Osteocyte (in vitro differentiated cells): ENCODE results near the gene IL3RA. TPM values are rescaled to one million over a fixed set of nuclear protein-coding genes. Genes with fewer than 3 reads are reported as not detected.
"Not testable (repeated sequence)": the region's sequence is repeated elsewhere in the genome, so short reads cannot be mapped to it uniquely, and the experiment has no call there.

Experiments used
- DNase-seq: peaks from one replicate; pipeline ENCODE4 v3.0.0; 2021; ENCODE audit warnings: mixed read lengths; ENCODE audit not compliant: unreplicated experiment; ENCODE audit errors: extremely low spot score
- H3K27ac Mint-ChIP-seq: one replicate; pipeline ENCODE4 v1.8.0; 2021; ENCODE audit warnings: mild to moderate bottlenecking, mixed read lengths; ENCODE audit not compliant: unreplicated experiment
- H3K27me3 Mint-ChIP-seq: one replicate; pipeline ENCODE4 v1.8.0; 2021; ENCODE audit warnings: mixed read lengths; ENCODE audit not compliant: unreplicated experiment
- H3K36me3 Mint-ChIP-seq: one replicate; pipeline ENCODE4 v1.8.0; 2021; ENCODE audit warnings: mixed read lengths; ENCODE audit not compliant: unreplicated experiment
- H3K4me1 Mint-ChIP-seq: one replicate; pipeline ENCODE4 v1.8.0; 2021; ENCODE audit warnings: mixed read lengths; ENCODE audit not compliant: unreplicated experiment
- H3K4me3 Mint-ChIP-seq: one replicate; pipeline ENCODE4 v1.8.0; 2021; ENCODE audit warnings: mild to moderate bottlenecking, moderate library complexity, mixed read lengths; ENCODE audit not compliant: unreplicated experiment
- H3K9me3 Mint-ChIP-seq: one replicate; pipeline ENCODE4 v1.8.0; 2021; ENCODE audit warnings: mixed read lengths; ENCODE audit not compliant: unreplicated experiment
- total RNA-seq: library from RNA; stranded (reverse); gene quantifications from 2 replicates; pipeline ENCODE4 v1.2.1, GENCODE V29; 2021
- TF ChIP-seq, protein P1 (sequence below): fragments of 200-600 bp; sonication (generic); IDR thresholded peaks from 2 replicates; pipeline ENCODE4 v1.5.0; 2021; ENCODE audit warnings: antibody characterized with exemption, mild to moderate bottlenecking, moderate library complexity

Gene IL3RA
- total RNA-seq, 1 donor from 2014 or later, result 0.24 TPM

DNA sequence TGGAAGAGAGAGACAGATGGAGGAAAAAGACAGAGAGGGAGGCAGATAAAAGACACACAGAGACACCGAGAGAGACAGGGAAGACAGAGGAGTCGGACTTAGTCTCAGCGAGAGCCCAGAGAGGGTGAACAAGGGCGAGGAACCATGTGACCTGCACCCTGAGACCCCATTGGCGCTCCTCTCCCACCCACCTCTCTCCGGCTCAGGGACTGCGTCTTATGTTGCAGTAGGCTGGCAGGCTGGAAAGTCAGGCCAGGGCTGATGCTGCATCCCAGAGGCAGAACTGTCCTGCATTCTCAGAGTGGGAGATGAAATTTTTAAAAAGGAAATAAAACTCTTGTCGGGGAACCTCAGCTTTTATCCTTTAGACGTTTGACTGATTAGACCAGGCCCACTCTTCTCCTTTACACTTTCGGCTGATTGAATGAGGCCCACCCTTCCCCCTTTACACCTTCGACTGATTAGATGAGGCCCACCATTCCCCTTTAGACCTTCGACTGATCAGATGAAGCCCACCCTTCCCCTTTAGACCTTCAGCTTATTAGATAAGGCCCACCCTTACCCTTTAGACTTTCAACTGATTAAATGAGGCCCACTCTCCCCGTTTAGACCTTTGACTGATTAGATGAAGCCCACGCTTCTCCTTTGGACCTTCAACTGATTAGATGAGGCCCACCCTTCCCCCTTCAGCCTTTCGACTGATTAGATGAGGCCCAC lies 29.5 kb upstream of the IL3RA start:
- H3K4me1 Mint-ChIP-seq, result no peaks in the 10 kb centered on the region
- TF ChIP-seq, protein P1, sequence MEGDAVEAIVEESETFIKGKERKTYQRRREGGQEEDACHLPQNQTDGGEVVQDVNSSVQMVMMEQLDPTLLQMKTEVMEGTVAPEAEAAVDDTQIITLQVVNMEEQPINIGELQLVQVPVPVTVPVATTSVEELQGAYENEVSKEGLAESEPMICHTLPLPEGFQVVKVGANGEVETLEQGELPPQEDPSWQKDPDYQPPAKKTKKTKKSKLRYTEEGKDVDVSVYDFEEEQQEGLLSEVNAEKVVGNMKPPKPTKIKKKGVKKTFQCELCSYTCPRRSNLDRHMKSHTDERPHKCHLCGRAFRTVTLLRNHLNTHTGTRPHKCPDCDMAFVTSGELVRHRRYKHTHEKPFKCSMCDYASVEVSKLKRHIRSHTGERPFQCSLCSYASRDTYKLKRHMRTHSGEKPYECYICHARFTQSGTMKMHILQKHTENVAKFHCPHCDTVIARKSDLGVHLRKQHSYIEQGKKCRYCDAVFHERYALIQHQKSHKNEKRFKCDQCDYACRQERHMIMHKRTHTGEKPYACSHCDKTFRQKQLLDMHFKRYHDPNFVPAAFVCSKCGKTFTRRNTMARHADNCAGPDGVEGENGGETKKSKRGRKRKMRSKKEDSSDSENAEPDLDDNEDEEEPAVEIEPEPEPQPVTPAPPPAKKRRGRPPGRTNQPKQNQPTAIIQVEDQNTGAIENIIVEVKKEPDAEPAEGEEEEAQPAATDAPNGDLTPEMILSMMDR, result no peak
- H3K27ac Mint-ChIP-seq, result no peak overlapping the region
- H3K4me3 Mint-ChIP-seq, result no peak overlapping the region
- no peak for DNase-seq
- H3K9me3 Mint-ChIP-seq, result no peaks in the 10 kb centered on the region
- H3K27me3 Mint-ChIP-seq, result no peaks in the 10 kb centered on the region
- no peaks in the 10 kb centered on the region for H3K36me3 Mint-ChIP-seq

DNA sequence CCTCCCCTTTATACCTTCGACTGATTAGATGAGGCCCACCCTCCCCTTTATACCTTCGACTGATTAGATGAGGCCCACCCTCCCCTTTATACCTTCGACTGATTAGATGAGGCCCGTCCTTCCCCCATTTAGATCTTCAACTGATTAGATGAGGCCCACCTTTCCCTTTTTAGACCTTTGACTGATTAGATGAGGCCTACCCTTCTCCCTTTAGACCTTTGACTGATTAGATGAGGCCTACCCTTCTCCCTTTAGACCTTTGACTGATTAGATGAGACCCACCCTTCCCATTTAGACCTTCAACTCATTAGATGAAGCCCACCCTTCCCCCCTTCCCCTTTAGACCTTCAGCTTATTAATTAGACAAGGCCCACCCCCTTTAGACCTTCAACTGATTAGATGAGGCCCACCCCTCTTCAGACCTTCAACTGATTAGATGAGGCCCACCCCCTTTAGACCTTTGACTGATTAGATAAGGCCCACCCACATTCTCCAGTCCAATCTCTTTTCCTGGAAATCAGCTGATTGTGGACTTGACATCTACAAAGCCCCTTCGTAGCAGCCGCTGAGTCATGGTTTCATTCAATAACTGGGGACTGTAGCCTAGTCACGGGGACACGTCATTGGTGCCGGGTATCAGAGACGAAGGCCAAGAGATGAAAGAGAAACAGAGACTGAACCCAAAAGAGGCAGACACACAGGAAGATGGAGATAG lies 28.8 kb upstream of the IL3RA start:
- H3K36me3 Mint-ChIP-seq, result no peaks in the 10 kb centered on the region
- H3K4me3 Mint-ChIP-seq, result no peak overlapping the region
- no peaks in the 10 kb centered on the region for H3K4me1 Mint-ChIP-seq
- TF ChIP-seq, protein P1, result no peak
- no peak overlapping the region for H3K27ac Mint-ChIP-seq
- H3K9me3 Mint-ChIP-seq, result no peaks in the 10 kb centered on the region
- DNase-seq, result no peak
- H3K27me3 Mint-ChIP-seq, result no peaks in the 10 kb centered on the region

DNA sequence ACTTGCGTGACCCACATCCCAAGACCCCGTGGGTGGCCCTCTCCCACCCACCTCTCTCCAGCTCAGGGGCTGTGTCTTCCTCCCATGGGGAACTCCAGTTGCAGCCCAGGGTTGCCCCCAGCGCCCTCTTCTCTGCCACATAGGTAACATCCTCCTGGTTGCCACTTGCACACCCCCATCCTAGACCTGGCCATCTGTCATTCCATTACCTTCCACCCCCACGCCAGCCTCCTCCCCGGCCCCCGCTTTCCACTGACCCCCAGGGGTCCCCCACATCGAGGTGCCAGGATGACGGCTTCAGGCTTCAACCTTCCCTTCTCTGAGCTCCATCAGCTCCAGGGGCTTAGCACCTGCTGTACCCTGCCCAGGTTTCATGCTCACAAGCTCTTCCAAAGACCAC lies 28.1 kb upstream of the IL3RA start:
- Mint-ChIP-seq H3K27ac (no peak overlapping the region), H3K4me3 (no peak overlapping the region), H3K27me3 (no peaks in the 10 kb centered on the region), H3K4me1 (no peaks in the 10 kb centered on the region), H3K36me3 (no peaks in the 10 kb centered on the region), H3K9me3 (no peaks in the 10 kb centered on the region)
- TF ChIP-seq, protein P1, result no peak
- DNase-seq, result no peak

DNA sequence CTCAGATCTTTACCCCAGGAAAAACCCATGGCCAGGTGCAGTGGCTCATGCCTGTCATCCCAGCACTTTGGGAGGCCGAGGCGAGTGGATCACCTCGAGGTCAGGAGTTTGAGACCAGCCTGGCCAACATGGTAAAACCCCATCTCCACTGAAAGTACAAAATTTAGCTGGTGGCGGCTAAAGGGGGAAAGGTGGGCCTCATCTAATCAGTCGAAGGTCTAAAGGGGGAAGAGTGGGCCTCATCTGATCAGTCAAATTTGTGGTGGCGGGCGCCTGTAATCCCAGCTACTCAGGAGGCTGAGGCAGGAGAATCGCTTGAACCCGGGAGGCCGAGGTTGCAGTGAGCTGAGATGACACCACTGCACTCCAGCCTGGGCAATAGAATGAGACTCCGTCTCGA lies 27.7 kb upstream of the IL3RA start:
- H3K27me3 Mint-ChIP-seq, H3K27ac Mint-ChIP-seq, H3K9me3 Mint-ChIP-seq, DNase-seq, H3K4me3 Mint-ChIP-seq, H3K4me1 Mint-ChIP-seq, H3K36me3 Mint-ChIP-seq: not testable (repeated sequence)

DNA sequence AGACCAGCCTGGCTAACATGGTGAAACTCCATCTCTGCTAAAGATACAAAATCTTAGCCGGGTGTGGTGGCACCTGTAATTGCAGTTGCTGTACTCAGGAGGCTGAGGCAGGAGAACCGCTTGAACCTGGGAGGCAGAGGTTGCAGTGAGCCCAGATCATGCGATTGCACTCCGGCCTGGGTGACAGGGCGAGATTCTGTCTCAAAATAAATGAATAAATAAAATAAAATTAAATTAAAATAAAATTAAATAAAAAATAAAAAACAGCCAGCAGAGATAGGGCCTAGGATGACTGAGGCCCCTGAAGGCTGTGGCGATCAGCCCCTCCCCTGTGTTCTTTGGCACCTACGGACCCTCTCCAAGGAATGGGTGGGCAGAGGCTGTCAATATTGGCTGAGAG lies 22.8 kb upstream of the IL3RA start:
- Mint-ChIP-seq H3K4me1 (no peaks in the 10 kb centered on the region), H3K9me3 (no peaks in the 10 kb centered on the region), H3K27me3 (no peaks in the 10 kb centered on the region), H3K27ac (no peak overlapping the region), H3K36me3 (no peaks in the 10 kb centered on the region), H3K4me3 (no peak overlapping the region)
- DNase-seq, result no peak
- TF ChIP-seq, protein P1, result no peak
